ENCODE measurements around the gene SLAIN1. TPM values are rescaled to one million over a fixed set of nuclear protein-coding genes. Genes with fewer than 3 reads are reported as not detected.

Gene SLAIN1
- polyA plus RNA-seq, 3 donors, result 0.43 to 1.4 (median 0.75) TPM

- H4K20me1 ChIP-seq (ENCODE audit: insufficient read depth, low read length), result no peaks in the 10 kb centered on the region
- no peak overlapping the region for H3K27ac Mint-ChIP-seq
- H3K27me3 Mint-ChIP-seq (ENCODE audit: low read depth in 3 of 3), result peaks cover 2 to 3% (median 3%) of the 10 kb centered on the region in 3 donors
- peaks cover 0 to 12% of the 10 kb centered on the region in 2 donors for H3K9me3 ChIP-seq (replicated peaks in 1 of 2; ENCODE audit: control insufficient read depth in 1 of 2, insufficient read depth in 1 of 2, low read length in 2 of 2)
- H3K36me3 Mint-ChIP-seq, result no peaks in the 10 kb centered on the region
- H2AFZ ChIP-seq (ENCODE audit: insufficient read depth, low read depth, low read length, poor library complexity, severe bottlenecking), result no peak overlapping the region
- H3K4me1 Mint-ChIP-seq, result no peaks in the 10 kb centered on the region
- H3K9ac ChIP-seq (ENCODE audit: insufficient read depth, low read length, poor library complexity, severe bottlenecking), result no peak overlapping the region
- no peak overlapping the region for H3K4me2 ChIP-seq (replicated peaks; ENCODE audit: extremely low read depth, low read length, poor library complexity, severe bottlenecking)
- no peaks in the 10 kb centered on the region for H3K79me2 ChIP-seq (ENCODE audit: insufficient read depth, low read length)
- H3K4me3 ChIP-seq (replicated peaks in 1 of 3; ENCODE audit: low read depth in 2 of 3, low read length in 3 of 3), result no peak overlapping the region
- no peak for TF ChIP-seq CTCF (IDR thresholded peaks at IDR 0.05)
- no peak overlapping the region for H3K4me3 Mint-ChIP-seq
- no CpG with 5 or more reads among the region's 2 CpGs for WGBS (ENCODE audit: insufficient coverage)
- no peak for DNase-seq
- peaks cover 7 to 17% (median 10%) of the 10 kb centered on the region in 7 donors for H3K9me3 Mint-ChIP-seq
- H3K27me3 ChIP-seq (ENCODE audit: control insufficient read depth in 2 of 2, insufficient read depth in 2 of 2, low read length in 2 of 2), result peaks cover 2 to 3% of the 10 kb centered on the region in 2 donors
- no peak overlapping the region for H3K27ac ChIP-seq (ENCODE audit: low read depth in 1 of 2, low read length in 2 of 2)
- intact Hi-C loops (cut with micrococcal nuclease), result no loop called here
- no peaks in the 10 kb centered on the region for H3K4me1 ChIP-seq (ENCODE audit: control insufficient read depth in 1 of 2, insufficient read depth in 2 of 2, low read length in 2 of 2)
- H3K36me3 ChIP-seq (replicated peaks in 1 of 2; ENCODE audit: control insufficient read depth in 1 of 2, insufficient read depth in 2 of 2, low read length in 2 of 2), result no peaks in the 10 kb centered on the region
Observed at GRCh38 chr13:77687799-77688198, 9.7 kb upstream of the SLAIN1 start.

DNA sequence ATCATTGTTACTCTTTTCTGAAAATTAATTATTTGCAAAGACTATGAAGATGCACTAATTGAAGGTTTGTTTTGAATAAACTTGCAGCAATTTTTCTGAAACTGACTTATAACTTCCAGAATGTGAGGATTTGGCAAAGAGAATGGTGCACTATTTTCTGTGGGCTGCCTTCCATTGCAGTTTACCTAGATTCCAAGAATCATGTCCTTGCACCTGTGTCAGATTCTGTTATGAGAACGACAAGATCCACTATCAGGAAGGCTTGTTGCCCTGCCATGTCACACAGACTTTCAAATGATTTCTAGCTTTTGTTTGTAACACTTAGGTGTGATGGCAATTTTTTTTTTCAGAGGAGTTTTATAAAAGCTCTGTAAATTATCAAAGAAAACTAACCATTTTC, 5.6 kb upstream of the SLAIN1 start:
- no peaks in the 10 kb centered on the region for H4K20me1 ChIP-seq (ENCODE audit: insufficient read depth, low read length)

More for the DNA sequence above, 5.6 kb upstream of the SLAIN1 start:
- no peak for TF ChIP-seq CTCF (IDR thresholded peaks at IDR 0.05)
- H3K4me1 ChIP-seq (ENCODE audit: control insufficient read depth in 1 of 2, insufficient read depth in 2 of 2, low read length in 2 of 2), result peaks cover under 1 to 3% of the 10 kb centered on the region in 2 donors
- intact Hi-C loops (cut with micrococcal nuclease), result no loop called here
- Mint-ChIP-seq H3K36me3 (no peaks in the 10 kb centered on the region), H3K4me1 (peaks cover 14% of the 10 kb centered on the region), H3K27me3 (ENCODE audit: low read depth in 3 of 3) (peaks cover 19 to 27% (median 25%) of the 10 kb centered on the region in 3 donors), H3K27ac (no peak overlapping the region), H3K4me3 (no peak overlapping the region), H3K9me3 (peaks cover 1 to 8% (median 4%) of the 10 kb centered on the region in 7 donors)
- H3K9ac ChIP-seq (ENCODE audit: insufficient read depth, low read length, poor library complexity, severe bottlenecking), result no peak overlapping the region
- peaks cover 26% of the 10 kb centered on the region in 2 donors for H3K27me3 ChIP-seq (ENCODE audit: control insufficient read depth in 2 of 2, insufficient read depth in 2 of 2, low read length in 2 of 2)
- no peak overlapping the region for H3K4me2 ChIP-seq (replicated peaks; ENCODE audit: extremely low read depth, low read length, poor library complexity, severe bottlenecking)
- H3K27ac ChIP-seq (ENCODE audit: low read depth in 1 of 2, low read length in 2 of 2), result no peak overlapping the region
- DNase-seq, result no peak
- peaks cover 0 to 7% of the 10 kb centered on the region in 2 donors for H3K9me3 ChIP-seq (replicated peaks in 1 of 2; ENCODE audit: control insufficient read depth in 1 of 2, insufficient read depth in 1 of 2, low read length in 2 of 2)
- no peaks in the 10 kb centered on the region for H3K36me3 ChIP-seq (replicated peaks in 1 of 2; ENCODE audit: control insufficient read depth in 1 of 2, insufficient read depth in 2 of 2, low read length in 2 of 2)
- no CpG with 5 or more reads among the region's 1 CpG for WGBS (ENCODE audit: insufficient coverage)
- no peaks in the 10 kb centered on the region for H3K79me2 ChIP-seq (ENCODE audit: insufficient read depth, low read length)
- H2AFZ ChIP-seq (ENCODE audit: insufficient read depth, low read depth, low read length, poor library complexity, severe bottlenecking), result no peak overlapping the region
- H3K4me3 ChIP-seq (replicated peaks in 1 of 3; ENCODE audit: low read depth in 2 of 3, low read length in 3 of 3), result no peak overlapping the region

Data from CD14-positive monocyte (primary cell).